ENCODE results near the gene KCMF1.

The KCMF1 gene

DNA sequence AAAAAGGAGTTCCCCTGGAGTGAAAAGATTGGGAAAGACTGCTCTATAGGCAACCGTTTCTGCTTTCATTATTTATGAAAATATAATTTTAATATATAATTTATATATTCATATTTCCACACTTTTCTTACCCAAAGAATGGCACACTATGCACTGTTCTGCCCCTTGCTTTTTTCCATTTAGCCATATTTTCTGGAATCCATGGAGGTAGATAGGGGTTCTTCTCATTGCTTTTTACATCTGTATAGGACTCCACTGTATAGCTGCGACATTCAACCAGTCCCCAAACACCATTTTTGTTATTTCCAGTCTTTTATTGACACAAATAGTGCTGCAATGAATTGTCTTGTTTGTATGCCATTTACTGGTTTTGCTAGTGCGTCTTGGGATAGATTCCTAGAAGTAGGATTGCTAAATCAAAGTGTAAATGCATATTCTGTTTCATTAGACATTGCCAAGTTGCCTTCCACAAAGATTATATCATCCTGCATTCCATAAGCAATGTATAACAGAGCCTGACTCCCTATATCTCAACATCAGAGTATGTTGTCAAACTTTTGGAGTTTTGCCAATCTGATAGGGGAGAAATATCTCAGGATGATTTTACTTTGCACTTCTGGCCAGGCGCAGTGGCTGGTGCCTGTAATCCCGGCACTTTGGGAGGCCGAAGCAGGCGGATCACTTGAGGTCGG is 135.7 kb downstream of the KCMF1 start:
- in situ Hi-C loops (cut with MboI; ENCODE audit: low pct_unique_long_range_greater_than_20kb, low sequenced_read_pairs), result no loop called here
- no peak for DNase-seq
